HCT116 (cell line): ENCODE data around the gene TTC23. TPM values are rescaled to one million over a fixed set of nuclear protein-coding genes. Genes with fewer than 3 reads are reported as not detected.

Source experiments
- ATAC-seq: fragments of 200-7000 bp; cut with Tn5 transposase; 2 replicates; pipeline ENCODE4 v1.9.1; 2020; ENCODE audit warnings: mild to moderate bottlenecking, moderate library complexity
- BruUV-seq: library from RNA; stranded (reverse); fragments of 400-500 nt; replicated peaks from 2 replicates; lab custom pipeline; 2021; lab: Mats Ljungman, UMichigan
- CTCF ChIA-PET: fragments of 300-600 bp; sonication (Branson Sonifier 250); formaldehyde crosslinking; loops from one replicate; lab custom pipeline; 2021; ENCODE audit warnings: antibody characterized with exemption; lab: Charles Lee
- POLR2A ChIA-PET: fragments of 300-600, 350-600 bp; sonication (Branson Sonifier 250); formaldehyde crosslinking; loops from one replicate; lab custom pipeline; 2021; ENCODE audit warnings: antibody characterized with exemption; lab: Charles Lee
- RAD21 ChIA-PET, 2 experiments: fragments of 300-600 bp; sonication (Branson Sonifier 250); formaldehyde crosslinking; loops; one replicate each; lab custom pipeline; 2023; ENCODE audit warnings: low total read pairs in 2 of 2; ENCODE audit not compliant: uncharacterized antibody in 2 of 2, unreplicated experiment in 2 of 2, low non-redundant PET in 1 of 2; lab: Charles Lee
- DNase-seq: peaks from one replicate; pipeline ENCODE4 v3.0.0-alpha.2; 2010; ENCODE audit warnings: low read depth, low spot score
- H2AFZ ChIP-seq: fragments of 200-600 bp; shearing (Covaris generic), sonication (generic); 2 replicates; pipeline ENCODE4 v1.6.1; 2017; ENCODE audit warnings: low read depth, mixed run types, mixed read lengths, antibody characterized with exemption, low read length; ENCODE audit not compliant: poor library complexity, severe bottlenecking
- H3K27ac ChIP-seq: 2 replicates; pipeline ENCODE4 v1.5.1; 2012; ENCODE audit warnings: low read depth, low read length
- H3K27me3 ChIP-seq: fragments of 200-600 bp; sonication (generic); 2 replicates; pipeline ENCODE4 v1.6.1; 2016; ENCODE audit warnings: mixed run types, low read length, mixed read lengths; ENCODE audit not compliant: insufficient read depth
- H3K36me3 ChIP-seq, 2 experiments: fragments of 200-500 bp in 1 of 2; fragments of 200-600 bp in 1 of 2; sonication (Bioruptor generic) in 1 of 2; sonication (generic) in 1 of 2; 2 replicates each; pipeline versions ENCODE4 v1.5.1 to v1.6.1; 2014 to 2016; ENCODE audit warnings: low read length in 2 of 2, inconsistent platforms in 1 of 2, mixed read lengths in 1 of 2, mixed run types in 1 of 2; ENCODE audit not compliant: insufficient read depth in 2 of 2, control insufficient read depth in 1 of 2
- H3K4me1 ChIP-seq, 2 experiments: fragments of 200-600 bp in 1 of 2; sonication (generic) in 1 of 2; 2 replicates each; pipeline versions ENCODE4 v1.5.1 to v1.6.1; 2012 to 2017; ENCODE audit warnings: low read length in 2 of 2, inconsistent platforms in 1 of 2, mild to moderate bottlenecking in 1 of 2, mixed read lengths in 1 of 2, mixed run types in 1 of 2, moderate library complexity in 1 of 2; ENCODE audit not compliant: insufficient read depth in 2 of 2, control insufficient read depth in 1 of 2
- H3K4me2 ChIP-seq: fragments of 200-600 bp; sonication (generic); 2 replicates; pipeline ENCODE4 v1.6.1; 2017; ENCODE audit warnings: mixed run types, low read length, mixed read lengths
- H3K4me3 ChIP-seq, 2 experiments: fragments of 200-600 bp in 1 of 2; sonication (generic) in 1 of 2; replicated peaks in 1 of 2; 2 replicates each; pipeline ENCODE4 v1.5.1; 2011 to 2016; ENCODE audit warnings: low read length in 2 of 2, control low read depth in 1 of 2, low read depth in 1 of 2, mild to moderate bottlenecking in 1 of 2, mixed read lengths in 1 of 2, mixed run types in 1 of 2
- H3K79me2 ChIP-seq: fragments of 200-600 bp; sonication (generic); 2 replicates; pipeline ENCODE4 v1.6.1; 2017; ENCODE audit warnings: mild to moderate bottlenecking, mixed run types, low read length, moderate library complexity, mixed read lengths; ENCODE audit not compliant: insufficient read depth
- H3K9ac ChIP-seq: fragments of 200-600 bp; sonication (generic); 2 replicates; pipeline ENCODE4 v1.6.1; 2016; ENCODE audit warnings: low read length, mixed read lengths
- H3K9me2 ChIP-seq: fragments of 200-600 bp; sonication (generic), shearing (Covaris generic); 2 replicates; pipeline ENCODE4 v1.6.1; 2017; ENCODE audit warnings: mixed run types, mild to moderate bottlenecking, moderate library complexity; ENCODE audit not compliant: insufficient read depth
- H3K9me3 ChIP-seq, 2 experiments: fragments of 200-500 bp in 1 of 2; fragments of 200-600 bp in 1 of 2; sonication (Bioruptor generic) in 1 of 2; sonication (generic) in 1 of 2; 2 replicates each; pipeline ENCODE4 v1.6.1; 2014 to 2017; ENCODE audit warnings: low read length in 2 of 2, mixed read lengths in 2 of 2, inconsistent platforms in 1 of 2, low read depth in 1 of 2, mild to moderate bottlenecking in 1 of 2, mixed run types in 1 of 2, moderate library complexity in 1 of 2; ENCODE audit not compliant: control insufficient read depth in 1 of 2, insufficient read depth in 1 of 2
- H4K20me1 ChIP-seq: fragments of 200-600 bp; sonication (generic), shearing (Covaris generic); 2 replicates; pipeline ENCODE4 v1.6.1; 2017; ENCODE audit warnings: mixed run types, mild to moderate bottlenecking, moderate library complexity; ENCODE audit not compliant: insufficient read depth
- RAD21 ChIP-seq: IDR thresholded peaks from 2 replicates; pipeline ENCODE4 v1.6.1; 2012; ENCODE audit warnings: low read depth, mild to moderate bottlenecking
- intact Hi-C: fragments of 100-400 bp; cut with micrococcal nuclease; formaldehyde crosslinking; loops from 2 replicates; pipeline ENCODE4 v1.10.0; 2022
- total RNA-seq: library from RNA; stranded (reverse); gene quantifications from one replicate; pipeline ENCODE4 v1.2.1, GENCODE V29; 2021; ENCODE audit not compliant: unreplicated experiment
- TF ChIP-seq, protein P1 (sequence below): IDR thresholded peaks from 2 replicates; pipeline ENCODE4 v1.6.1; 2011; ENCODE audit warnings: mild to moderate bottlenecking, low read length, moderate library complexity; ENCODE audit not compliant: insufficient replicate concordance; ENCODE audit errors: extremely low read depth
- TF ChIP-seq, protein P2 (sequence below), 3 experiments: fragments of 200-600 bp in 1 of 3; sonication (generic) in 1 of 3; IDR thresholded peaks in 2 of 3; conservative IDR thresholded peaks in 1 of 3; 2 replicates each; pipeline ENCODE4 v1.5.1; 2012 to 2017; ENCODE audit warnings: low read depth in 2 of 3, low read length in 2 of 3, antibody characterized with exemption in 1 of 3, borderline replicate concordance in 1 of 3, control low read depth in 1 of 3, mild to moderate bottlenecking in 1 of 3, mixed read lengths in 1 of 3, mixed run types in 1 of 3, moderate library complexity in 1 of 3; ENCODE audit not compliant: insufficient read depth in 1 of 3

The TTC23 gene
- total RNA-seq, 1 experiment from 2014 or later = 10.2 TPM

DNA sequence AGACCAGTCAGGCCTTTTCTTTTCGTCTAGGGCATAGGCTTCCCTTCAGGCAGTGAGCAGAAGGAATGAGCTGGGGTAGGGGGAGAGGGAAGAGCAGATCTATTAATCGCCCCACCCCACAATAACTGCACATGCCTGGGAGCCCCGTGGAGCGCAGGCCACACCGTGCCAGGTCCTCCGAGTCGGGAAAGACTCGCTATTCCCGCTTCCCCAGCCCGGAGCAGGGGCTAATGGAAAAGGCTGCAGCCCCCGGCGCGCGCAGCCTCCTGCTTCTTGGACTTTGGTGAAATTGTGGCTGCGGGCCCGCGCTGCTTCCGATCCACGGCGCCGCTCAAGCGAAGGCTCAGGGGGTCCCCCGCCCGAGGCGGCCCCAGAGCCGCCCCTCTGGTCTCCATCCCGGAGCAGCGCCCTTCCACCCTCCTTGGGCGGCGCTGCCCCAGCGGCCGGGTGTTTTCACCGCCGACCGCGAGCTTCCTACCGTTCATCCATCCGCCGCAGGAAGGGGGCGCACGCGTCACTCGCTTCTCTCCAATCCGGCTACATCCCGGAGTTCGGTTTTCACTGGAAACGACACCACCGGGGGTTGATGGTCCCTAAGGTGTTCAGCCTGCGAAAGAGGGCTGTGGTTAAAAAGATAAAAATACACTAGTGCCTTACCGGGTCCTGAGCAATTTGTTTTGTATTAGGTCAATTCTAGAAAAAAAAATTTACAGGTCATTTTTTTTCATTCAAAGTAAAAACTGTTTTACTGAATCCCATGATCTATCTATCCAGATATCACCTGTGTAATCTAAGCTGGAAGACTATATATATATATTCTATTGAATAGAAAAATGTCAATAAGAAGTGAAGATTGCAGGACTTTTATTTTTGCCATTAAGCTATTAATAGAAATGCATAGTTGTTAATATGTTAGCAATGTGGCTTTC lies 148.9 kb downstream of the TTC23 start:
- Histone ChIP-seq H3K27me3 (no peaks in the 10 kb centered on the region), H3K4me1 (peaks cover 3 to 16% of the 10 kb centered on the region in 2 experiments; a peak in 3 of 4 replicates), H3K36me3 (no peaks in the 10 kb centered on the region), H4K20me1 (no peaks in the 10 kb centered on the region), H3K4me3 (peak overlapping the region; percentile 23 to 44; a peak in 3 of 4 replicates), H3K79me2 (no peaks in the 10 kb centered on the region), H3K4me2 (peak overlapping the region; percentile 73), H3K9me3 (no peaks in the 10 kb centered on the region), H2AFZ (peak overlapping the region; percentile 95), H3K27ac (no peak overlapping the region), H3K9me2 (no peaks in the 10 kb centered on the region), H3K9ac (no peak overlapping the region)
- peak; percentile 36 for DNase-seq
- ChIA-PET CTCF (interaction anchor here (0.7 to 2.3 kb wide), 16 partner anchors 9 to 604 kb away, joined by 3 to 9 read pairs (median 3); partner anchors contain the start of gene LRRC28), POLR2A (interaction anchor here (1.3 kb wide), 1 partner anchor 23 kb away, joined by 4 read pairs; no protein-coding TSS in a partner anchor), RAD21 (interaction anchor here in 1 of 2 experiments (0.7 to 0.9 kb wide), 2 partner anchors 109 to 608 kb away, joined by 3 read pairs; no protein-coding TSS in a partner anchor)
- peak; percentile 74 for ATAC-seq
- no TSS peak for BruUV-seq
- intact Hi-C loops = loop anchor here (1.0 to 10.0 kb wide), 3 partner anchors 113 to 654 kb away; partner anchors contain the start of gene LRRC28
- TF ChIP-seq, protein P1, sequence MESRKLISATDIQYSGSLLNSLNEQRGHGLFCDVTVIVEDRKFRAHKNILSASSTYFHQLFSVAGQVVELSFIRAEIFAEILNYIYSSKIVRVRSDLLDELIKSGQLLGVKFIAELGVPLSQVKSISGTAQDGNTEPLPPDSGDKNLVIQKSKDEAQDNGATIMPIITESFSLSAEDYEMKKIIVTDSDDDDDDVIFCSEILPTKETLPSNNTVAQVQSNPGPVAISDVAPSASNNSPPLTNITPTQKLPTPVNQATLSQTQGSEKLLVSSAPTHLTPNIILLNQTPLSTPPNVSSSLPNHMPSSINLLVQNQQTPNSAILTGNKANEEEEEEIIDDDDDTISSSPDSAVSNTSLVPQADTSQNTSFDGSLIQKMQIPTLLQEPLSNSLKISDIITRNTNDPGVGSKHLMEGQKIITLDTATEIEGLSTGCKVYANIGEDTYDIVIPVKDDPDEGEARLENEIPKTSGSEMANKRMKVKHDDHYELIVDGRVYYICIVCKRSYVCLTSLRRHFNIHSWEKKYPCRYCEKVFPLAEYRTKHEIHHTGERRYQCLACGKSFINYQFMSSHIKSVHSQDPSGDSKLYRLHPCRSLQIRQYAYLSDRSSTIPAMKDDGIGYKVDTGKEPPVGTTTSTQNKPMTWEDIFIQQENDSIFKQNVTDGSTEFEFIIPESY = no peak
- TF ChIP-seq RAD21 = peak; percentile 82
- TF ChIP-seq, protein P2, sequence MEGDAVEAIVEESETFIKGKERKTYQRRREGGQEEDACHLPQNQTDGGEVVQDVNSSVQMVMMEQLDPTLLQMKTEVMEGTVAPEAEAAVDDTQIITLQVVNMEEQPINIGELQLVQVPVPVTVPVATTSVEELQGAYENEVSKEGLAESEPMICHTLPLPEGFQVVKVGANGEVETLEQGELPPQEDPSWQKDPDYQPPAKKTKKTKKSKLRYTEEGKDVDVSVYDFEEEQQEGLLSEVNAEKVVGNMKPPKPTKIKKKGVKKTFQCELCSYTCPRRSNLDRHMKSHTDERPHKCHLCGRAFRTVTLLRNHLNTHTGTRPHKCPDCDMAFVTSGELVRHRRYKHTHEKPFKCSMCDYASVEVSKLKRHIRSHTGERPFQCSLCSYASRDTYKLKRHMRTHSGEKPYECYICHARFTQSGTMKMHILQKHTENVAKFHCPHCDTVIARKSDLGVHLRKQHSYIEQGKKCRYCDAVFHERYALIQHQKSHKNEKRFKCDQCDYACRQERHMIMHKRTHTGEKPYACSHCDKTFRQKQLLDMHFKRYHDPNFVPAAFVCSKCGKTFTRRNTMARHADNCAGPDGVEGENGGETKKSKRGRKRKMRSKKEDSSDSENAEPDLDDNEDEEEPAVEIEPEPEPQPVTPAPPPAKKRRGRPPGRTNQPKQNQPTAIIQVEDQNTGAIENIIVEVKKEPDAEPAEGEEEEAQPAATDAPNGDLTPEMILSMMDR (IDR thresholded peaks at IDR 0.05 in 2 of 3, conservative IDR thresholded peaks at IDR 0.05 in 1 of 3; ENCODE audit: borderline replicate concordance in 1 of 3, insufficient read depth in 1 of 3, low read depth in 2 of 3, low read length in 2 of 3) = peak; percentile 81 to 87 (median 81)
